Endothelial cell of umbilical vein (primary cell): ENCODE measurements around the gene POLR2C. TPM values are rescaled to one million over a fixed set of nuclear protein-coding genes. Genes with fewer than 3 reads are reported as not detected.

Experiments
- BruUV-seq: library from RNA; stranded (reverse); fragments of 400-500 nt; replicated peaks from 2 replicates; lab custom pipeline; 2021; lab: Mats Ljungman, UMichigan
- CTCF ChIA-PET: fragments of 300-600, 350-600 bp; sonication (Branson Sonifier 250); formaldehyde crosslinking; loops from one replicate; lab custom pipeline; 2021; ENCODE audit warnings: antibody characterized with exemption, inconsistent platforms; lab: Charles Lee
- POLR2A ChIA-PET: fragments of 300-600, 350-600 bp; sonication (Branson Sonifier 250); formaldehyde crosslinking; loops from one replicate; lab custom pipeline; 2021; ENCODE audit warnings: antibody characterized with exemption, inconsistent platforms; lab: Charles Lee
- DNase-seq: peaks from one replicate; pipeline ENCODE4 v3.0.0-alpha.2; 2011; ENCODE audit warnings: low read depth, low spot score
- FAIRE-seq: peaks from 2 replicates; lab custom pipeline; 2011; peaks lifted over from hg19 to GRCh38; lab: Jason Lieb, UNC
- H2AFZ ChIP-seq: 2 replicates; pipeline ENCODE4 v1.6.0; 2012; ENCODE audit warnings: low read depth, low read length, control low read depth, inconsistent platforms
- H3K27ac ChIP-seq: 2 replicates; pipeline ENCODE4 v1.5.1; 2011; ENCODE audit warnings: low read depth, mild to moderate bottlenecking, control low read depth, low read length, moderate library complexity; ENCODE audit not compliant: insufficient read depth
- H3K27me3 ChIP-seq, 2 experiments: 2 replicates each; pipeline versions ENCODE4 v1.6.0 to v1.6.1; 2011; ENCODE audit warnings: low read length in 2 of 2, mixed read lengths in 1 of 2; ENCODE audit not compliant: control insufficient read depth in 2 of 2, insufficient read depth in 2 of 2
- H3K36me3 ChIP-seq, 2 experiments: 2 replicates in 1 of 2; 3 replicates in 1 of 2; pipeline ENCODE4 v1.5.1; 2011; ENCODE audit warnings: low read length in 2 of 2, mild to moderate bottlenecking in 1 of 2, moderate library complexity in 1 of 2; ENCODE audit not compliant: control insufficient read depth in 2 of 2, insufficient read depth in 2 of 2; ENCODE audit errors: extremely low read depth in 1 of 2
- H3K4me1 ChIP-seq: 3 replicates; pipeline ENCODE4 v1.5.1; 2011; ENCODE audit warnings: mild to moderate bottlenecking, low read length; ENCODE audit not compliant: control insufficient read depth, insufficient read depth; ENCODE audit errors: extremely low read depth
- H3K4me2 ChIP-seq: 2 replicates; pipeline ENCODE4 v1.6.1; 2011; ENCODE audit warnings: low read length, control low read depth, mixed read lengths; ENCODE audit not compliant: insufficient read depth
- H3K4me3 ChIP-seq, 3 experiments: fragments of 200-600 bp in 1 of 3; sonication (generic), shearing (Covaris generic) in 1 of 3; replicated peaks in 1 of 3; 2 replicates each; pipeline ENCODE4 v1.5.1; 2011 to 2016; ENCODE audit warnings: control low read depth in 3 of 3, low read length in 3 of 3, mild to moderate bottlenecking in 2 of 3, inconsistent platforms in 1 of 3, low read depth in 1 of 3, moderate library complexity in 1 of 3; ENCODE audit not compliant: insufficient read depth in 1 of 3
- H3K79me2 ChIP-seq: 2 replicates; pipeline ENCODE4 v1.6.0; 2012; ENCODE audit warnings: low read length, inconsistent platforms; ENCODE audit not compliant: control insufficient read depth, insufficient read depth
- H3K9ac ChIP-seq: replicated peaks from 2 replicates; pipeline ENCODE3; 2011; ENCODE audit warnings: low read length, control low read depth; ENCODE audit not compliant: insufficient read depth; ENCODE audit errors: extremely low read depth
- H3K9me1 ChIP-seq: replicated peaks from 3 replicates; pipeline ENCODE4 v1.6.0; 2011; ENCODE audit warnings: mild to moderate bottlenecking, low read length; ENCODE audit not compliant: control insufficient read depth, insufficient read depth; ENCODE audit errors: extremely low read depth
- H3K9me3 ChIP-seq: replicated peaks from 2 replicates; pipeline ENCODE4 v1.5.1; 2012; ENCODE audit warnings: low read length, inconsistent platforms; ENCODE audit not compliant: control insufficient read depth, insufficient read depth
- H4K20me1 ChIP-seq: replicated peaks from 2 replicates; pipeline ENCODE3; 2011; ENCODE audit warnings: mild to moderate bottlenecking, low read length; ENCODE audit not compliant: control insufficient read depth, insufficient read depth; ENCODE audit errors: extremely low read depth
- EZH2 ChIP-seq: IDR thresholded peaks from 2 replicates; pipeline ENCODE4 v1.6.1; 2012; ENCODE audit warnings: borderline replicate concordance, low read depth, mild to moderate bottlenecking, moderate library complexity, low read length, inconsistent platforms; ENCODE audit not compliant: severe bottlenecking
- FOS ChIP-seq: IDR thresholded peaks from 2 replicates; pipeline ENCODE4 v1.6.1; 2011; ENCODE audit warnings: mild to moderate bottlenecking, low read length, moderate library complexity, borderline replicate concordance; ENCODE audit not compliant: insufficient read depth
- GATA2 ChIP-seq: IDR thresholded peaks from 2 replicates; pipeline ENCODE4 v1.7.0; 2011; ENCODE audit warnings: low read depth, mild to moderate bottlenecking, moderate library complexity, mixed read lengths, low read length; ENCODE audit not compliant: insufficient read length, insufficient read depth
- JUN ChIP-seq: IDR thresholded peaks from 2 replicates; pipeline ENCODE4 v1.6.1; 2011; ENCODE audit warnings: borderline replicate concordance, low read depth; ENCODE audit not compliant: insufficient read length, insufficient read depth
- MYC ChIP-seq: IDR thresholded peaks from one replicate; pipeline ENCODE4 v1.6.1; 2011; ENCODE audit warnings: mild to moderate bottlenecking, low read depth, low read length
- POLR2A ChIP-seq: IDR thresholded peaks from 2 replicates; pipeline ENCODE4 v1.6.1; 2012; ENCODE audit warnings: low read depth, mild to moderate bottlenecking, control low read depth, low read length
- POLR2AphosphoS5 ChIP-seq: IDR thresholded peaks from 2 replicates; pipeline ENCODE4 v1.6.1; 2012; ENCODE audit warnings: low read depth, mild to moderate bottlenecking, control low read depth, low read length, moderate library complexity; ENCODE audit not compliant: insufficient read depth
- dilution Hi-C: fragments of 300-500 bp; cut with MboI; formaldehyde crosslinking; loops from one replicate; pipeline ENCODE4 v1.15.0; 2019; ENCODE audit warnings: low sequenced_read_pairs; ENCODE audit not compliant: extremely low pct_ligation_motif_present
- intact Hi-C: fragments of 100-400 bp; cut with micrococcal nuclease; formaldehyde crosslinking; loops from one replicate; pipeline ENCODE4 v1.10.0; 2022
- polyA plus RNA-seq, 4 experiments: library from polyadenylated mRNA; depleted of rRNA in 3 of 4; stranded (reverse) in 3 of 4; unstranded in 1 of 4; fragments of >200 nt; gene quantifications; 2 replicates each; pipeline versions ENCODE4 v1.2.1 to v1.2.3, GENCODE V29; 2011 to 2012; ENCODE audit warnings: missing spikeins in 1 of 4
- total RNA-seq: library from RNA; stranded (reverse); gene quantifications from 2 replicates; pipeline ENCODE4 v1.2.3, GENCODE V29; 2021
- TF ChIP-seq, protein P1 (sequence below), 2 donors: IDR thresholded peaks; 1 replicate in 1 of 2; 2 replicates in 1 of 2; pipeline ENCODE4 v1.5.1; 2011; ENCODE audit warnings: low read length in 2 of 2, mild to moderate bottlenecking in 2 of 2, moderate library complexity in 2 of 2, control low read depth in 1 of 2, inconsistent platforms in 1 of 2, low read depth in 1 of 2; ENCODE audit not compliant: insufficient read depth in 1 of 2; ENCODE audit errors: extremely low read depth in 1 of 2
- TF ChIP-seq, protein P2 (sequence below): IDR thresholded peaks from 2 replicates; pipeline ENCODE4 v1.6.1; 2011; ENCODE audit not compliant: insufficient read depth, insufficient read length

Gene POLR2C
- total and polyA plus RNA-seq, 2 donors (not counting 3 experiments of a cell fraction or from before 2014, with no cell fraction given) = 65.2 to 129 TPM

DNA sequence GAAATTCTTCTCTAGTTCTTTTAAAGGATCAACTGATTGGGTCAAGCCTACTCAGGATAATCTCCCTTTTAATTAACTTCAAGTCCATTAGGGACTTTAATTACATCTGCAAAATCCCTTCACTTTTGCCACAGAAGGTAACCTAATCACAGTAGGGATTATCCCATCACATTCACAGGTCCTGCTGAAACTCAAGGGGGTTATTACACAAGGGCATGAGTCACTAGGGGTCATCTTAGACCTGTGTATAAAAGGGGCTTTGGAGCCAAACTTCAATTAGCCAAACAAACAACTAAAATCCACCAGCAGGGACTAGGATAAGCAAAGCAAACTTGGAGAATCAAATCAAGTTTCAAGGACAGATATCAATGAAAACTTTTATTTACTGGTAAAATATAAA is 34.7 kb upstream of the POLR2C start:
- Histone ChIP-seq H3K79me2 (no peaks in the 10 kb centered on the region), H3K27ac (no peak overlapping the region), H3K4me3 (no peak overlapping the region), H3K9ac (no peak overlapping the region), H3K4me2 (no peak overlapping the region), H3K36me3 (peaks cover 6 to 29% of the 10 kb centered on the region in 2 experiments), H3K9me3 (no peaks in the 10 kb centered on the region), H3K4me1 (no peaks in the 10 kb centered on the region), H4K20me1 (no peaks in the 10 kb centered on the region), H3K27me3 (no peaks in the 10 kb centered on the region), H2AFZ (no peak overlapping the region), H3K9me1 (no peaks in the 10 kb centered on the region)
- DNase-seq = no peak
- dilution Hi-C loops (no loop called here), intact Hi-C loops (no loop called here)
- ChIA-PET POLR2A (no interaction called here), CTCF (no interaction called here)
- no TSS peak for BruUV-seq
- TF ChIP-seq EZH2 (no peak), POLR2A (no peak), MYC (no peak)
- TF ChIP-seq, protein P1, sequence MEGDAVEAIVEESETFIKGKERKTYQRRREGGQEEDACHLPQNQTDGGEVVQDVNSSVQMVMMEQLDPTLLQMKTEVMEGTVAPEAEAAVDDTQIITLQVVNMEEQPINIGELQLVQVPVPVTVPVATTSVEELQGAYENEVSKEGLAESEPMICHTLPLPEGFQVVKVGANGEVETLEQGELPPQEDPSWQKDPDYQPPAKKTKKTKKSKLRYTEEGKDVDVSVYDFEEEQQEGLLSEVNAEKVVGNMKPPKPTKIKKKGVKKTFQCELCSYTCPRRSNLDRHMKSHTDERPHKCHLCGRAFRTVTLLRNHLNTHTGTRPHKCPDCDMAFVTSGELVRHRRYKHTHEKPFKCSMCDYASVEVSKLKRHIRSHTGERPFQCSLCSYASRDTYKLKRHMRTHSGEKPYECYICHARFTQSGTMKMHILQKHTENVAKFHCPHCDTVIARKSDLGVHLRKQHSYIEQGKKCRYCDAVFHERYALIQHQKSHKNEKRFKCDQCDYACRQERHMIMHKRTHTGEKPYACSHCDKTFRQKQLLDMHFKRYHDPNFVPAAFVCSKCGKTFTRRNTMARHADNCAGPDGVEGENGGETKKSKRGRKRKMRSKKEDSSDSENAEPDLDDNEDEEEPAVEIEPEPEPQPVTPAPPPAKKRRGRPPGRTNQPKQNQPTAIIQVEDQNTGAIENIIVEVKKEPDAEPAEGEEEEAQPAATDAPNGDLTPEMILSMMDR (IDR thresholded peaks at IDR 0.05; ENCODE audit: extremely low read depth in 1 of 2, insufficient read depth in 1 of 2, low read depth in 1 of 2, low read length in 2 of 2) = no peak
- no peak for FAIRE-seq

DNA sequence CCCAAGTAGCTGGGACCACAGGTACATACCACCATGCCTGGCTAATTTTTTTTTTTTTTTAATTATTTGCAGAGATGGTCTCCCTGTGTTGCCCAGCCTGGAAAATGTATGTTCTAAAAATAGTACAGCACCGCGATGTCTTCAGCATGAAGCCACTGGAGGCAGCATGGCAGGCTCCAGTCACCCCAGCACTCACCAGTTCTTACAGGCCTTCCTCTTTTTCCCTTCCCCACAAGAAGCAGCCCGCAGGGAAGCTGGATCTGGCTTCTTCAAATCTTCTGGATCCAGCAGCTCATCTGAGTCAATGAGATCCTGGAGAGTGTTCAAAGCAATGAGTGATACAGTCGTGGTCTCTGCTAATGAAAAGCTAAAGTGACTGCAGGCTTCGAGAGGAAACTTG is 31.5 kb upstream of the POLR2C start:
- intact Hi-C loops (no loop called here), dilution Hi-C loops (no loop called here)
- TF ChIP-seq EZH2 = no peak
- TF ChIP-seq, protein P2, sequence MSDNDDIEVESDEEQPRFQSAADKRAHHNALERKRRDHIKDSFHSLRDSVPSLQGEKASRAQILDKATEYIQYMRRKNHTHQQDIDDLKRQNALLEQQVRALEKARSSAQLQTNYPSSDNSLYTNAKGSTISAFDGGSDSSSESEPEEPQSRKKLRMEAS = no peak
- TF ChIP-seq POLR2A = no peak
- TF ChIP-seq, protein P1 (IDR thresholded peaks at IDR 0.05; ENCODE audit: extremely low read depth in 1 of 2, insufficient read depth in 1 of 2, low read depth in 1 of 2, low read length in 2 of 2) = no peak
- no peak for TF ChIP-seq FOS
- no peak for TF ChIP-seq GATA2
- TF ChIP-seq JUN = no peak
- no peak for TF ChIP-seq MYC
- TF ChIP-seq POLR2AphosphoS5 = no peak
- Histone ChIP-seq H3K9me3 (no peaks in the 10 kb centered on the region), H4K20me1 (no peaks in the 10 kb centered on the region), H3K4me3 (no peak overlapping the region), H3K9me1 (no peaks in the 10 kb centered on the region), H2AFZ (no peak overlapping the region), H3K27ac (no peak overlapping the region), H3K27me3 (no peaks in the 10 kb centered on the region), H3K4me1 (no peaks in the 10 kb centered on the region), H3K79me2 (no peaks in the 10 kb centered on the region), H3K9ac (no peak overlapping the region), H3K36me3 (peaks cover 21 to 48% of the 10 kb centered on the region in 2 experiments), H3K4me2 (no peak overlapping the region)
- POLR2A ChIA-PET = no interaction called here
- no peak for DNase-seq
- CTCF ChIA-PET = interaction anchor here (1.3 to 2.5 kb wide), 2 partner anchors 14 to 89 kb away, joined by 3 to 7 read pairs; no protein-coding TSS in a partner anchor
- no peak for FAIRE-seq
- BruUV-seq = no TSS peak
